ENCODE results near the gene SDK2.

The SDK2 gene

DNA sequence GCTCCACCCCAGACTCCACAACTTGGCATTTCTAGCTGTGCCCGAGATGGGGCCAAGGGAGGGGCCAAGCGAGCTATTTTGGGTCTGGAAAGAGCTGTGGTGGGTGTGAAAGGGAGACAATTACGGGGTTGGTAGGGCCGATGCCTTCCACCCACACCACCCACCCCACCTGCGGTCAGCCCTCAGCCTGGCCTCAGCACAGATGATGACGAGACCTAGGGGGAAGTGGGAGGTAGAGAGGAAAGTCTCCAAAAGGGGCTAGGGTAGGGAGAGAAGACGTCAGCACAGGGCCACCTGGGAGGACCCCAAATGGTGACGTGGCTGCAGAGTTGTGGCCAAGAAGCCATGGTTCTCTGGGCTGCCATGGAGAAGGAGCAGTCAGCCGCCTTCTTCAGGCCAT lies 83.1 kb downstream of the SDK2 start:
- Mint-ChIP-seq H3K4me3 (no peak overlapping the region), H3K27me3 (no peaks in the 10 kb centered on the region), H3K4me1 (ENCODE audit: low read depth) (no peaks in the 10 kb centered on the region), H3K9me3 (no peaks in the 10 kb centered on the region), H3K36me3 (ENCODE audit: low read depth) (no peaks in the 10 kb centered on the region), H3K27ac (no peak overlapping the region)

DNA sequence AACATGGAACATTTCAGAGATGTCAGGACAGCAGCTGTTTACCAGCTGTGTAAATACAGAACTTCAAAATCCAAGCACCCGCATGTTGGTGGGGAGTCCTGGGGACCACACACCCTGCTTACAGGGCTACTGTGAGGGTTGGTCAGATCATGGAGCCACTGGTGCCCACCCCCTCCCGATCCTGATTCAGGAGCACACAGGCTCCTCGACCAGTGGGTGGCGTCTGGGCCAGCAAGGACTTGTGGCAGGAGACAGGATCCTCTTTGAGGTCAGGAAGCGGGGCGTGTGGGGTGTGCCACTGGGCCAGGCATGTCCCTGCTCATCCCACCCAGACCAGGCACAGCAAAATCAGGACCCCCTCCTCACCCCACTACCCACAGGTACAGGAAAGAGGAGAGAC lies 83.6 kb downstream of the SDK2 start:
- Mint-ChIP-seq H3K36me3 (ENCODE audit: low read depth) (no peaks in the 10 kb centered on the region), H3K27me3 (no peaks in the 10 kb centered on the region), H3K27ac (no peak overlapping the region), H3K4me1 (ENCODE audit: low read depth) (no peaks in the 10 kb centered on the region), H3K4me3 (no peak overlapping the region), H3K9me3 (no peaks in the 10 kb centered on the region)

DNA sequence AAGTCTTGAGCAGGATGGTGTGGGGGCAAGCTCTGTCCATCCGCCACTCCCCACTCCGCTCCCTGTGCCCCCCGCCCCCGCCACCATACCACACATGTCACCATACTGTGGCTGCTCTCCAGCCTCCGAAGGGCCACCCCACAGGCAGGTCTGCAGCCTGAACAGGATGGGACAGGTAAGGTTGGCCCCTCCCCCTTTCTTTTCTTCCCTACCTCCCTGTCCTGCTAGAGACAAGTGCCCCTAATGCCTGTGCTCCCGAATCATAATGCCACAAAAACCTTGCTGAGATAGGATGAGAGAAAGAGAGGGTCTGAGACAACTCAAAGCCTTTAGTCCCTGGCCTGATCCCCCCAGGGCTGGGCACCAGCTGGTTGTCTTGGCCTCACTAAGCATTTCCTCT lies 84.7 kb downstream of the SDK2 start:
- Mint-ChIP-seq H3K27me3 (no peaks in the 10 kb centered on the region), H3K9me3 (no peaks in the 10 kb centered on the region), H3K27ac (no peak overlapping the region), H3K4me3 (no peak overlapping the region), H3K36me3 (ENCODE audit: low read depth) (no peaks in the 10 kb centered on the region), H3K4me1 (ENCODE audit: low read depth) (no peaks in the 10 kb centered on the region)

DNA sequence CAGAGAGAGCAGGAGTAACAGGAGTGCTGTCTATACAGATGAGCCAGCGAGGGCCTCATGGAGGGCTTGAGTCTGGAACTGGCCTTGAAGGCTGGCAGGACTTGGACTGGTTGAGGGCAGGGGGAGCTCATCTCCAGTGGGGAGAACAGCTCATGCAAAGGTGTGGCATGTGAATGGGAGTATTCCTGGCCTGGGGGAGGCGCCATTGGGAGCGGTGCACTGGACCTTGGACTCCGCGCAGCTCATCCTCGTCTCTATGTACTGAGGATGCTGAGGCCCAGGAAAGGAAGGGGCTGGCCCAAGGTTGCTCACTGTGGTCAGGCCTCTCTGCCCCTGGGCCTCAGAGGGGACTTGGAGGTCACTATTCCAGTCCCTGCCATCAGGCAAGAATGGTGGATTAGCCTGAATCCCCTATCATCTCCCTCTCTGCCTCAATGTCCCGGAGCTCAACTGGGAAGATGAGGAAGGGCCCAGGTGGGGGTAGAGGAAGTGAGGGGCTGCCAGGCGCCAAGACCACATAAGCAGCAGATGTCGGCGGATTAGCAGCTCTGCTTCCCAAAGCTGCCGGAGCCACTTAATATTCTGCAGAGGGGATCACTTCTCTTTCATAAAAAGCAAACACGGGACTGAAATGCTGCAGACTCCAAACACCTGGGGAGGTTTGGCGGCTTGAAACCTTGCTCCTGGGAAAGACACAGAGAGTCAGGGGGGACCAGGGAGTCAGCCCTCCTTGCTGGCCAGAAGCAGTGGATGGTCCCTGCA lies 88.9 kb downstream of the SDK2 start:
- Mint-ChIP-seq H3K9me3 (no peaks in the 10 kb centered on the region), H3K36me3 (ENCODE audit: low read depth) (no peaks in the 10 kb centered on the region), H3K27ac (no peak overlapping the region), H3K4me3 (no peak overlapping the region), H3K27me3 (no peaks in the 10 kb centered on the region), H3K4me1 (ENCODE audit: low read depth) (peaks cover 6% of the 10 kb centered on the region)

DNA sequence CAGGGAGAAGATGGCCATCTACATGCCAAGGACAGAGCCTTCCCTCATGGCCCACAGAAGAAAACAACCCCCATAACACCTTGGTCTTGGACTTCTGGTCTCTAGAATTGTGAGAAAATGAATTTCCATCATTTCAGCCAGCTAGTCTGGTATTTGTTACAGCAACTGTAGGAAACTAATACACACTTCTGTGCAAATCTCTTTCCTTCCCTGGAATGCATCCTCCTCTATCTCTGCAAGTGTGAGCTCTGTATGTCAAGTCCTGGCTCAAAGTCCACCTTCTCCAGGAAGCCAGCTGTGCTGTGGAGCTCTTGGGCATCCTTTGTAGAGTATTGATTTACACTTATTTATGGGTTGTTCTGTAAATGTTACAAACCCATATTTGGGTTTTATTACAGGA lies 89.7 kb downstream of the SDK2 start:
- H3K4me1 Mint-ChIP-seq (ENCODE audit: low read depth): peaks cover 6% of the 10 kb centered on the region
- H3K27me3 Mint-ChIP-seq: no peaks in the 10 kb centered on the region
- no peaks in the 10 kb centered on the region for H3K36me3 Mint-ChIP-seq (ENCODE audit: low read depth)
- no peak overlapping the region for H3K27ac Mint-ChIP-seq
- H3K9me3 Mint-ChIP-seq: no peaks in the 10 kb centered on the region
- no peak overlapping the region for H3K4me3 Mint-ChIP-seq

DNA sequence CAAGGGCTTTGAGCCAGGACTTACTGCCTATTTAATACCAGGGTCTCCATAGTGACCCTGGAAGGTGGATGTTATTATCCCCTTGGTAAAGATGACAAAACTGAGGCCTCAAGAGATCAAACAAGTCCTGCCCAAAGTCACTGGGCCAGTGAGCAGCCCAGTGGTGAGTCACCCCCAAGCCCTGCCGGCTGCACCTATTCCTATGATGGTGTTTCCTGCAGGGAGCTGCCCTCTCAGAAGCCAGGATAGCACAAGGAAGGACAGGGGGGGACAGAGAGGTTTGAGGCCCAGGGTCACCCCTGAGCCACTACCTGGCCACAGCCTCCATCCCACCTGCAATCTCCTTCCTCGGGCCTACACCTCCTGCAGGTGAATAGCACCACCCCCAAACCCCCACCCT lies 90.9 kb downstream of the SDK2 start:
- no peak overlapping the region for H3K27ac Mint-ChIP-seq
- no peaks in the 10 kb centered on the region for H3K9me3 Mint-ChIP-seq
- H3K4me3 Mint-ChIP-seq: no peak overlapping the region
- H3K4me1 Mint-ChIP-seq (ENCODE audit: low read depth): peaks cover 6% of the 10 kb centered on the region
- H3K27me3 Mint-ChIP-seq: no peaks in the 10 kb centered on the region
- H3K36me3 Mint-ChIP-seq (ENCODE audit: low read depth): no peaks in the 10 kb centered on the region

DNA sequence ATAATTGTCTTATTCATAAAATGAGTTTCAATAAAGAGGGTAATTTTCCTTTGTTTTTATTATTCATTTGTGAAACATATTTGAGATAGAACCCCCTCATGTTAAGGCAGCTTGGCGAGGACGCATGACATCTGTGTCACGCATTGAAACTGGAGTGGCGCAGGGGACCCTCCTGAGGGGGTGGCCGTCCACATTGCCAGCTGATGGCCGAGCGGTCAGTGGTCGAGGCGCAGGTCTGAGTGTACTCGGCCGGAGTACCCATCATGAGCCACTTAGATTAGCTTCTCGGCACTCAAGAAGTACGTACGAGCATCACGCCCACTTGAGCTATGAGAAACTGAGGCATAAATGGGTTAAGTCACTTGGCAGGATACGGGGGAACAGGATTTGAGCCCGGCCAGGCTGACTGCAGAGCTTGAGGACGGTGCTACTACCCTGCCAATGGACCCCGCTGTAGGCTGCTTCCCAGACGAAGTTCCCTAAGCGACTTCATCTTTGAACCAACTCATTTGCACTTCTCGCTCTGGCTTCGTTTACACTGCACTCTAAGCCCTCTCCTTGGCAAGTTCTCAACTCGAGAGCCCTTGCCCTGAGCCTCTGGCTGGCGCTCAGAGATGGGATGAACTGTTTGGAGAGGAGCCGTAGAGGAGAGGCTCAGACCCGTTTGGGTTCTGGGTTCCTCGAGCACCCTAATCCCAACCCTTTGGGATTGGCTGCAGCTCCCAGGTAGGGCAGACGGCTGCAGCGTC lies 91.8 kb downstream of the SDK2 start:
- no peaks in the 10 kb centered on the region for H3K27me3 Mint-ChIP-seq
- H3K27ac Mint-ChIP-seq: no peak overlapping the region
- H3K4me3 Mint-ChIP-seq: peak overlapping the region; percentile 81
- no peaks in the 10 kb centered on the region for H3K9me3 Mint-ChIP-seq
- no peaks in the 10 kb centered on the region for H3K36me3 Mint-ChIP-seq (ENCODE audit: low read depth)
- peaks cover 11% of the 10 kb centered on the region for H3K4me1 Mint-ChIP-seq (ENCODE audit: low read depth)

DNA sequence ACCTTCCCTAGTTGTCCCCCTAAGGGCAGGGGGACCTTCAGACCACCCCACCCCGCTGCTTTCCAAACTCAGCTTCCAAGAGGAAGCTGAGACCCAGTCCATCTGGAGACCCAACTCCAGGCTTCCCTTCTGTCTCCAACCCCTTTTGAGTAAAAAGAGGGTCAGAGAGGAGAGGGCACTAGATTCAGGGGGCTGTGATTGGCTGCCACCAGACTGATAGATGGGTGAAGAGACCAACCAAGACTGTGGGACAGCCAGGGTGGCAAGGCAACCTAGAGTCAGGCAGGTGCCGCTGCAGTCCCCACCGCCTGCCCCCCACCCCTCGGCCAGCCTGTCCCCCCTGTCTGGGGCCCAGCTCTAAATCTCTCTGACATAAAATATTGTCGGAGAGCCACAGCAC lies 92.5 kb downstream of the SDK2 start:
- H3K4me1 Mint-ChIP-seq (ENCODE audit: low read depth): peaks cover 18% of the 10 kb centered on the region
- peak overlapping the region; percentile 81 for H3K4me3 Mint-ChIP-seq
- no peaks in the 10 kb centered on the region for H3K27me3 Mint-ChIP-seq
- no peak overlapping the region for H3K27ac Mint-ChIP-seq
- no peaks in the 10 kb centered on the region for H3K36me3 Mint-ChIP-seq (ENCODE audit: low read depth)
- H3K9me3 Mint-ChIP-seq: no peaks in the 10 kb centered on the region

DNA sequence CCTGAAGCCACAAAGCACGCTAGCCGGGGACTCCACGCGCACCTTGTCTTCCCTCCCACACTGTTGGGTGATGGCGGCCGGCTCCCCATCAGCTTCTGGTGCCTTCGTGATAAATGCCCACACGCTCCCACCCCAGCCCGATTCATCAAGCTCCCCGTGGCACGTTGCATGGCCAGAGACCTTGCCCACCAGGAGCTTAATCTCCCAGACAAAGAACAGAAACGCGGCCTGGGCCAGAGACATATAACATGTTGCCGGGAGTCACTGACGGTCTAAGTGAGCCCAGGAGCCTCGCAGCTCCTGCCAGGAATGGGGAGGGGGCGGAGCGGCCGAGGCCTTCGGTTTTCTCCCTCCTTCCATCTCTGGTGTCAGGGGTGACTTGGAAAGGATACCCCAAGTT lies 93.1 kb downstream of the SDK2 start:
- Mint-ChIP-seq H3K36me3 (ENCODE audit: low read depth) (no peaks in the 10 kb centered on the region), H3K27me3 (no peaks in the 10 kb centered on the region), H3K4me1 (ENCODE audit: low read depth) (peaks cover 24% of the 10 kb centered on the region), H3K9me3 (no peaks in the 10 kb centered on the region), H3K4me3 (no peak overlapping the region), H3K27ac (no peak overlapping the region)

DNA sequence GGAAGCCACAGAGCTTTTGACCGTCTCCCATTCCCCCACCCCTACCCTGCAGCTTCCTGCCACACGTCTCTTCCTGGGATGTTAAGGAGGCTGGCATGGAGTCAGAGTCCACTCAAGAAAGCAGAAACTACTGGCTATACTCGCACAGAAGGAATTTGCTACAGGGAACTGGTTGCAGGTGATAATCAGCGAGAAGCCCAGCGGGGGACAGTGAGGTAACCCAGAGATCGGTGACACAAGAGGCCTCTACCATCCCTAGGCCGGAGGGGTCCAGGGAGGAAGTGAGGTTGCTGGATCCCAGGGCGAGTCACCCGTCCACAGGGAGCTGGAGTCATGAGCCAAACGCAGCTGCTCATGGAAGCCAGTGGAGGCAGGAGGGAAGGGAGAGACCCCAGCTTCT lies 93.7 kb downstream of the SDK2 start:
- Mint-ChIP-seq H3K27ac (no peak overlapping the region), H3K4me3 (no peak overlapping the region), H3K4me1 (ENCODE audit: low read depth) (peaks cover 25% of the 10 kb centered on the region), H3K27me3 (no peaks in the 10 kb centered on the region), H3K36me3 (ENCODE audit: low read depth) (no peaks in the 10 kb centered on the region), H3K9me3 (no peaks in the 10 kb centered on the region)

DNA sequence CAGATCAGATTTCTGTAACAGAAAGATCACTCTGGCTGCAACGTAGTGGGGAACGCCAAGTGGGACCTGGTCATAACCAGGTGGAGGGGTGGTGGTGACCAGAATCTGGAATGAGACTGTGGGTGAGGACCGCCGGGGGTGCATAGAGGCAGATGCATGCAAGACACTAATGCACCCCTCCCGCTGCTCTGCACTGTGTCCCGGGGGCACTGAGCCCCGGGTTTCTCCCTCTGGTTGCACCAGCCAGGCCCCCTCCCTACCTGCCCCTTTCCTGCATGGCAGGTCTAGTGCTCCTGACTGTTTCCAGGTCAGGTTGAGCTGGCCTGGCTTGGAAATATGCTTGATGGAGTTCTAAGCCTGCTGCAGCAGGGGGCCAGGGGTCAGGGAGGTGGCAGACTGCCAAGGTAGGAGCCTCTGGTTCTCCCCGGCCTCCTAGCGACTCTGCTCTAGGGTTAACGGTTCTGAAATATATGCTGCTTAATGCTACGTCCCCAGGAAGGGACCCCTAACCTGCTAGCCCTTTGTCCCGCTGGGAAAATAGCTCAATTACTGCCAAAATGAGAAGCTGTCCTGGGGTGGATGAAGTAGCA lies 94.3 kb downstream of the SDK2 start:
- no peaks in the 10 kb centered on the region for H3K9me3 Mint-ChIP-seq

DNA sequence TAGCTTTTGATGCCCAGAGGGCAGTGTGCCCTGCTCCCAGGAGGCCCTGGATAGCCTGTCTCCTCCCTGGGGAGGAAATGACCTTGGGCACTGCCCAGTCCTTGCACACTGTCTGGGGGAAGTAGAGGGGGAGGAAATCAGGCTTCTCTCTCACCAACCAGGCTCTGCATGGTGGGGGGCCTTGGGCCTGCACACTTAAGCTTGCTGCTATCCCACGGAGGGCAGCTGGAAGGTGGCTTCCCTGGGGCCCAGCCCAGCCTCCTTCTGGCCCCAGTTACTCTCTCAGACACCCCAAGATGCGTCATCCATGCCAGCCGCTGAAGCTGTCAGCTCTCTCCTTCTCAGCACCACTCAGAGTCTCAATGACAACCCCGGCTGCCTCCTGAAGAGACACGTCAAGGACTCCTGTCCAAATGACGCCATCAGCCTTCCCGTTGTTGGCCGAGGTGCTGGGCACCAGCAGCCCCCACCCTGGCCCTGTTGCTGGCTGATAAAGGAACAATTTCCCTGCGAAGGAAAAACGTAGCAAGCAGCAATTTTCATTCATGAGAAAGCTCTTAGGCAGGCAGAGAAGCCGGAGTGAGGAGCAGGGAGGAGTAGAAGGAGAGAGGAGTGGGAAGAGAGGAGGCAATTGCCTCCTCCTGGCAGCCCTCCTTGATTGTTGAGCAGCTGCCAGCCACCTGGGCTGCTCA lies 95.5 kb downstream of the SDK2 start:
- Mint-ChIP-seq H3K27ac (no peak overlapping the region), H3K9me3 (no peaks in the 10 kb centered on the region), H3K4me1 (ENCODE audit: low read depth) (peaks cover 25% of the 10 kb centered on the region), H3K27me3 (no peaks in the 10 kb centered on the region), H3K36me3 (ENCODE audit: low read depth) (no peaks in the 10 kb centered on the region), H3K4me3 (no peak overlapping the region)

More for the DNA sequence above, 94.3 kb downstream of the SDK2 start:
- Mint-ChIP-seq H3K4me3 (no peak overlapping the region), H3K36me3 (ENCODE audit: low read depth) (no peaks in the 10 kb centered on the region), H3K27me3 (no peaks in the 10 kb centered on the region), H3K4me1 (ENCODE audit: low read depth) (peaks cover 25% of the 10 kb centered on the region), H3K27ac (no peak overlapping the region)

DNA sequence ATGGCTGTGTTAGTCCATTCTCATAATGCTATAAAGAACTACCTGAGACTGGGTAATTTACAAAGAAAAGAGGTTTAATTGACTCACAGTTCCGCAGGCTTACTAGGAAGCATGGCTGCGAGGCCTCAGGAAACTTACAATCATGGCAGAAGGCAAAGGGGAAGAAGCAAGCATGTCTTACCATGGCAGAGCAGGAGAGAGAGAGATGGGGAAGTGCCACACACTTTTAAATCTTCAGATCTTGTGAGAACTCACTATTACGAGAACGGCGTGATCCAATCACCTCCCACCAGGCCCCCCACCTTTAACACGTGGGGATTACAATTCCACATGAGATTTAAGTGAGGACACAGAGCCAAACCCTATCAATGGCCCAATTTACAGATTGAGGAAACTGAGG lies 96.5 kb downstream of the SDK2 start:
- Mint-ChIP-seq H3K4me3 (no peak overlapping the region), H3K4me1 (ENCODE audit: low read depth) (peaks cover 25% of the 10 kb centered on the region), H3K27ac (no peak overlapping the region), H3K36me3 (ENCODE audit: low read depth) (no peaks in the 10 kb centered on the region), H3K9me3 (no peaks in the 10 kb centered on the region), H3K27me3 (no peaks in the 10 kb centered on the region)

DNA sequence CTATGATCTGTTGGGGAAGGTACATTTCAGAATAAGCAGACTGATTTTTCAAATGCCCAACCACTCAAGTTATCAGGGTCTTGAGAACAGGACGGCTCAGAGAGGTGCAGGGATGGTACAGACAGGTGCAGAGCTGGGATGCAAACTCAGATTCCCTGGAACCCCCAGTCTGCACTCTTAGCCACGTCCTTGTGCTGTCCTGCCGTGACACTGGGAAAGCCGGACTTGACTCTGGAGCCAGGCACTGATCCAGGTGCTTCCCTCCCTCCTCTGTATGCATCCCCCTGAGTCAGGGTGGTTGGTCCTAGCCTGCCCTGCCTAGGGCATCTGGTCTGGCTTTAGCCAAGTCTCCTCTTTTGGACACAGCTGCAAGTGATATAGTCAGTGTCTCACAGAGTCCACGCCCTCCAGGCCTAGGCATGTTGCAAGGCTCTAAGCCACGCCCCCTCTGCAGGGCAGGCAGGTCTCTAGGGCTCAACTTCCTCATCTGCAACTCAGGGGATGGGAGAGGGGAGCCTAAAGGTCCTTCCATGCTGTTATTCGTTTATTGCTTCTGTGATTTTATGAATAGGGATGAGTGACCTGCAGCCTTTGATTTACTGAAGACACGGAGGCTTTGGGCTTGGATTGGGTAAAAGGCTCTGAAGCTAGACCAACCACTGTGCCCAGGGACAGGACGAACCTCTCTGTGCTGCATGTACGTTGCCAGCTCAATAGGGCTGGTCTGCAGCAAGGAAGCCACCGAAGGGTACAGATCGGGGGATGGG lies 97.3 kb downstream of the SDK2 start:
- H3K4me3 Mint-ChIP-seq: no peak overlapping the region
- H3K27me3 Mint-ChIP-seq: no peaks in the 10 kb centered on the region
- no peaks in the 10 kb centered on the region for H3K9me3 Mint-ChIP-seq
- H3K36me3 Mint-ChIP-seq (ENCODE audit: low read depth): no peaks in the 10 kb centered on the region
- no peak overlapping the region for H3K27ac Mint-ChIP-seq
- peaks cover 24% of the 10 kb centered on the region for H3K4me1 Mint-ChIP-seq (ENCODE audit: low read depth)
